Loucy (cell line): ENCODE data around the gene FOXP1.

Experiments
- H2AFZ ChIP-seq: fragments of 200-600 bp; sonication (generic); 2 replicates; pipeline ENCODE4 v1.6.0; 2016; ENCODE audit warnings: antibody characterized with exemption, mild to moderate bottlenecking, low read length, moderate library complexity
- H3F3A ChIP-seq: fragments of 200-600 bp; 2 replicates; pipeline ENCODE4 v1.6.0; 2016; ENCODE audit warnings: antibody characterized with exemption, low read depth, mild to moderate bottlenecking
- H3K27me3 ChIP-seq: fragments of 200-600 bp; sonication (generic); 2 replicates; pipeline ENCODE4 v1.6.1; 2014; ENCODE audit warnings: low read length, mild to moderate bottlenecking; ENCODE audit not compliant: insufficient read depth, poor library complexity, severe bottlenecking
- H3K36me3 ChIP-seq: fragments of 200-600 bp; sonication (generic); 2 replicates; pipeline ENCODE4 v1.6.1; 2016; ENCODE audit warnings: low read length; ENCODE audit not compliant: insufficient read depth
- H3K4me1 ChIP-seq: fragments of 200-600 bp; sonication (generic); 2 replicates; pipeline ENCODE4 v1.5.1; 2014; ENCODE audit warnings: low read length, mild to moderate bottlenecking; ENCODE audit not compliant: insufficient read depth, poor library complexity, severe bottlenecking
- H3K4me2 ChIP-seq: fragments of 200-600 bp; sonication (generic); 2 replicates; pipeline ENCODE4 v1.6.0; 2014; ENCODE audit warnings: antibody characterized with exemption, low read length, low read depth, mild to moderate bottlenecking; ENCODE audit not compliant: poor library complexity, severe bottlenecking
- H3K4me3 ChIP-seq: fragments of 200-600 bp; sonication (generic); 2 replicates; pipeline ENCODE4 v1.5.1; 2014; ENCODE audit warnings: low read length, mild to moderate bottlenecking, mixed read lengths; ENCODE audit not compliant: poor library complexity, severe bottlenecking
- H3K79me2 ChIP-seq: fragments of 200-600 bp; sonication (generic); 2 replicates; pipeline ENCODE4 v1.6.1; 2014; ENCODE audit warnings: low read length; ENCODE audit not compliant: insufficient read depth
- H3K9ac ChIP-seq: fragments of 200-600 bp; sonication (generic); 2 replicates; pipeline ENCODE4 v1.6.0; 2014; ENCODE audit warnings: mild to moderate bottlenecking, low read depth, low read length, moderate library complexity; ENCODE audit not compliant: poor library complexity, severe bottlenecking
- H3K9me2 ChIP-seq: fragments of 200-600 bp; sonication (generic); replicated peaks from 2 replicates; pipeline ENCODE4 v1.6.1; 2016; ENCODE audit warnings: low read depth, low read length, mixed read lengths
- H3K9me3 ChIP-seq: fragments of 200-600 bp; sonication (generic); 2 replicates; pipeline ENCODE4 v1.6.1; 2014; ENCODE audit warnings: mild to moderate bottlenecking, antibody characterized with exemption, low read length, low read depth; ENCODE audit not compliant: insufficient read depth
- H4K20me1 ChIP-seq: fragments of 200-600 bp; sonication (generic); 2 replicates; pipeline ENCODE4 v1.6.0; 2014; ENCODE audit warnings: antibody characterized with exemption, low read length, mild to moderate bottlenecking; ENCODE audit not compliant: insufficient read depth, poor library complexity, severe bottlenecking
- EZH2phosphoT487 ChIP-seq: fragments of 200-600 bp; IDR thresholded peaks from 2 replicates; pipeline ENCODE4 v1.6.1; 2018; ENCODE audit warnings: antibody characterized with exemption, mild to moderate bottlenecking, moderate library complexity, borderline replicate concordance
- TF ChIP-seq, protein P1 (sequence below): fragments of 200-600 bp; sonication (generic); conservative IDR thresholded peaks from 2 replicates; pipeline ENCODE4 v1.5.1; 2014; ENCODE audit warnings: mild to moderate bottlenecking, antibody characterized with exemption, low read length

FOXP1 gene

GRCh38 chr3:71089271-71089847, 494.2 kb downstream of the FOXP1 start:
- H3K36me3 ChIP-seq, result no peaks in the 10 kb centered on the region
- TF ChIP-seq EZH2phosphoT487, result no peak
- TF ChIP-seq, protein P1, sequence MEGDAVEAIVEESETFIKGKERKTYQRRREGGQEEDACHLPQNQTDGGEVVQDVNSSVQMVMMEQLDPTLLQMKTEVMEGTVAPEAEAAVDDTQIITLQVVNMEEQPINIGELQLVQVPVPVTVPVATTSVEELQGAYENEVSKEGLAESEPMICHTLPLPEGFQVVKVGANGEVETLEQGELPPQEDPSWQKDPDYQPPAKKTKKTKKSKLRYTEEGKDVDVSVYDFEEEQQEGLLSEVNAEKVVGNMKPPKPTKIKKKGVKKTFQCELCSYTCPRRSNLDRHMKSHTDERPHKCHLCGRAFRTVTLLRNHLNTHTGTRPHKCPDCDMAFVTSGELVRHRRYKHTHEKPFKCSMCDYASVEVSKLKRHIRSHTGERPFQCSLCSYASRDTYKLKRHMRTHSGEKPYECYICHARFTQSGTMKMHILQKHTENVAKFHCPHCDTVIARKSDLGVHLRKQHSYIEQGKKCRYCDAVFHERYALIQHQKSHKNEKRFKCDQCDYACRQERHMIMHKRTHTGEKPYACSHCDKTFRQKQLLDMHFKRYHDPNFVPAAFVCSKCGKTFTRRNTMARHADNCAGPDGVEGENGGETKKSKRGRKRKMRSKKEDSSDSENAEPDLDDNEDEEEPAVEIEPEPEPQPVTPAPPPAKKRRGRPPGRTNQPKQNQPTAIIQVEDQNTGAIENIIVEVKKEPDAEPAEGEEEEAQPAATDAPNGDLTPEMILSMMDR, result no peak
- H3K9me3 ChIP-seq, result no peaks in the 10 kb centered on the region
- H3K9ac ChIP-seq, result no peak overlapping the region
- no peaks in the 10 kb centered on the region for H3F3A ChIP-seq
- H3K4me1 ChIP-seq, result peaks cover 9% of the 10 kb centered on the region
- H4K20me1 ChIP-seq, result no peaks in the 10 kb centered on the region
- H2AFZ ChIP-seq, result no peak overlapping the region
- H3K79me2 ChIP-seq, result peaks cover 9% of the 10 kb centered on the region; the same call in 1 of the 2 replicates
- no peaks in the 10 kb centered on the region for H3K27me3 ChIP-seq
- H3K4me3 ChIP-seq, result no peak overlapping the region
- H3K4me2 ChIP-seq, result no peak overlapping the region
- no peaks in the 10 kb centered on the region for H3K9me2 ChIP-seq

DNA sequence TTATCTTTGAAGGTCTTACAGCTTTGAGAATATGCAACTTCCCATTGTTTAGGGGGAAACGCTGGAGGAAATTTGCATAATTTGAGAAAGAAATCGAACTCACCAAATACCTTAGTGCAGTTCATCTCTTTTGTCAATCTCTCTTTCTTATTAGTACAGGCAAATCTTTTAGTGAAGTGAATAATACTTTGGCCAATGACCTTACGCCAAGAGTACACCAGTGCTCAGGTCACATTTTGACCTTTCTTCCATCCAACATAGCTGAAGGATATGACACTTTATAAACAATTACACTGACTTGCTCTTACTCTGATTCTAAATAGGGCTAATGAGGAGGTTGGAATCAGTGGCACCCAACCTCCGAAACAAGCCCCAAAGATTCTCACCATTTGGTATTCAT, 494.8 kb downstream of the FOXP1 start:
- Histone ChIP-seq H3K9ac (no peak overlapping the region), H3K4me2 (no peak overlapping the region), H3K27me3 (no peaks in the 10 kb centered on the region), H3K9me2 (no peaks in the 10 kb centered on the region), H3K4me3 (no peak overlapping the region), H3K4me1 (peaks cover 9% of the 10 kb centered on the region), H4K20me1 (no peaks in the 10 kb centered on the region), H3K79me2 (peaks cover 9% of the 10 kb centered on the region; the same call in 1 of the 2 replicates), H2AFZ (no peak overlapping the region), H3K9me3 (no peaks in the 10 kb centered on the region), H3K36me3 (no peaks in the 10 kb centered on the region), H3F3A (no peaks in the 10 kb centered on the region)
- TF ChIP-seq, protein P1, result no peak
- TF ChIP-seq EZH2phosphoT487, result no peak

GRCh38 chr3:71088019-71088708, 495.4 kb downstream of the FOXP1 start:
- peaks cover 9% of the 10 kb centered on the region for H3K4me1 ChIP-seq
- H3K79me2 ChIP-seq, result peaks cover 9% of the 10 kb centered on the region; the same call in 1 of the 2 replicates
- TF ChIP-seq EZH2phosphoT487, result no peak
- TF ChIP-seq, protein P1, result no peak
- H4K20me1 ChIP-seq, result no peaks in the 10 kb centered on the region
- no peaks in the 10 kb centered on the region for H3K27me3 ChIP-seq
- no peaks in the 10 kb centered on the region for H3K36me3 ChIP-seq
- H3K9ac ChIP-seq, result no peak overlapping the region
- no peak overlapping the region for H3K4me3 ChIP-seq
- no peak overlapping the region for H2AFZ ChIP-seq
- no peaks in the 10 kb centered on the region for H3K9me2 ChIP-seq
- H3K9me3 ChIP-seq, result no peaks in the 10 kb centered on the region
- H3F3A ChIP-seq, result no peaks in the 10 kb centered on the region
- H3K4me2 ChIP-seq, result no peak overlapping the region
